ENCODE data around the gene RBM43. TPM values are rescaled to one million over a fixed set of nuclear protein-coding genes. Genes with fewer than 3 reads are reported as not detected.

The RBM43 gene
- total RNA-seq, 1 experiment from 2014 or later = 1.8 TPM

DNA sequence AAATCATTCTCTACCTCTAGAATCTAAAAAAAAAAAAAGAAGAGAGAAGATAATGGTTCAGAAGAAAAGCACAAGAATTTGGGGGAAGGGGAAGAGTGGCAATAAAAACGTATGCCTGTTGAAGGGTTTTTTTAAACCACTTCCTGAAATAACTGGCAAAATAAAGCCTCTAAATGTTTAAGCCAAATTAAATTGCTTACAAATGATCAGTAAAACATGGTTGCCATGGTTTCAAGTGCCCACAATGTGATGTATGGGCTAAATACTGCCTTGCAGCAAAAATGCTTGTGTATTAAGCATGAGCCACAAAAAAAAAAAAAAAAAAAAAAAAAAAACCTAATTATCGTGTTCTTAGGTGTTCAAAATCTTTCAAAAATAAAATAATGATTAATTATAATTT is 60.8 kb downstream of the RBM43 start:
- H2BK5ac ChIP-seq (ENCODE audit: insufficient read length, low read length) = no peak overlapping the region
- no peak overlapping the region for H3K9ac ChIP-seq (ENCODE audit: extremely low read depth, insufficient read length, low read length)
- peaks cover 5 to 8% (median 6%) of the 10 kb centered on the region in 3 experiments; a peak in 6 of 7 replicates for H3K36me3 Mint-ChIP-seq (ENCODE audit: insufficient read depth in 1 of 3, low read depth in 3 of 3)
- H3K27ac ChIP-seq (ENCODE audit: insufficient read length, low read depth, low read length) = no peak overlapping the region
- H4K5ac ChIP-seq (ENCODE audit: insufficient read length, low read depth, low read length) = no peak overlapping the region
- H3K23ac ChIP-seq (ENCODE audit: insufficient read length, low read depth, low read length) = no peak overlapping the region
- WGBS (ENCODE audit: extremely low coverage, insufficient read length, low lambda C conversion rate) = no CpG with 5 or more reads among the region's 2 CpGs
- H3T11ph ChIP-seq (ENCODE audit: low read length) = no peak overlapping the region
- no peak overlapping the region for H4K91ac ChIP-seq (ENCODE audit: insufficient read length, low read depth, low read length)
- H2BK15ac ChIP-seq (ENCODE audit: low read depth, low read length) = no peak overlapping the region
- H2BK12ac ChIP-seq (ENCODE audit: insufficient read length, low read depth, low read length) = no peak overlapping the region
- H3K18ac ChIP-seq (ENCODE audit: insufficient read length, low read depth, low read length) = no peak overlapping the region
- no peaks in the 10 kb centered on the region for H3K23me2 ChIP-seq (ENCODE audit: insufficient read length, low read depth, low read length, poor library complexity, severe bottlenecking)
- no peaks in the 10 kb centered on the region for H3K9me3 ChIP-seq (ENCODE audit: control insufficient read depth, low read depth, low read length)
- H3K27ac Mint-ChIP-seq = no peak overlapping the region
- no peak overlapping the region for H2BK120ac ChIP-seq (ENCODE audit: low read depth, low read length, poor library complexity, severe bottlenecking)
- DNase-seq = no peak
- H3K4ac ChIP-seq (ENCODE audit: low read depth, low read length) = no peak overlapping the region
- peaks cover 6% of the 10 kb centered on the region in 2 experiments for H3K4me1 Mint-ChIP-seq
- no peaks in the 10 kb centered on the region for H3K79me2 ChIP-seq (ENCODE audit: insufficient read depth, low read length)
- H3K56ac ChIP-seq (ENCODE audit: insufficient read length, low read depth, low read length) = no peak overlapping the region
- H3K4me1 ChIP-seq (ENCODE audit: insufficient read depth, low read length) = no peaks in the 10 kb centered on the region
- TF ChIP-seq, protein P1, sequence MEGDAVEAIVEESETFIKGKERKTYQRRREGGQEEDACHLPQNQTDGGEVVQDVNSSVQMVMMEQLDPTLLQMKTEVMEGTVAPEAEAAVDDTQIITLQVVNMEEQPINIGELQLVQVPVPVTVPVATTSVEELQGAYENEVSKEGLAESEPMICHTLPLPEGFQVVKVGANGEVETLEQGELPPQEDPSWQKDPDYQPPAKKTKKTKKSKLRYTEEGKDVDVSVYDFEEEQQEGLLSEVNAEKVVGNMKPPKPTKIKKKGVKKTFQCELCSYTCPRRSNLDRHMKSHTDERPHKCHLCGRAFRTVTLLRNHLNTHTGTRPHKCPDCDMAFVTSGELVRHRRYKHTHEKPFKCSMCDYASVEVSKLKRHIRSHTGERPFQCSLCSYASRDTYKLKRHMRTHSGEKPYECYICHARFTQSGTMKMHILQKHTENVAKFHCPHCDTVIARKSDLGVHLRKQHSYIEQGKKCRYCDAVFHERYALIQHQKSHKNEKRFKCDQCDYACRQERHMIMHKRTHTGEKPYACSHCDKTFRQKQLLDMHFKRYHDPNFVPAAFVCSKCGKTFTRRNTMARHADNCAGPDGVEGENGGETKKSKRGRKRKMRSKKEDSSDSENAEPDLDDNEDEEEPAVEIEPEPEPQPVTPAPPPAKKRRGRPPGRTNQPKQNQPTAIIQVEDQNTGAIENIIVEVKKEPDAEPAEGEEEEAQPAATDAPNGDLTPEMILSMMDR (conservative IDR thresholded peaks at IDR 0.05) = no peak
- peaks cover 6 to 8% of the 10 kb centered on the region in 2 experiments; a peak in 3 of 5 replicates for H3K9me3 Mint-ChIP-seq
- H3K27me3 ChIP-seq (ENCODE audit: insufficient read depth, low read length) = no peaks in the 10 kb centered on the region
- no peak overlapping the region for H3K14ac ChIP-seq (ENCODE audit: insufficient read depth, low read length)
- no peak overlapping the region for H3K4me2 ChIP-seq (ENCODE audit: insufficient read depth, insufficient read length, low read length)
- no peaks in the 10 kb centered on the region; the same call in 1 of the 2 replicates for H3K27me3 Mint-ChIP-seq (ENCODE audit: low read depth)
- H2AK5ac ChIP-seq (ENCODE audit: insufficient read length, low read length) = no peak overlapping the region
- H4K8ac ChIP-seq (replicated peaks; ENCODE audit: insufficient read length, low read depth, low read length) = no peak overlapping the region
- no peak overlapping the region for H2AFZ ChIP-seq (ENCODE audit: low read length)
- no peaks in the 10 kb centered on the region for H4K20me1 ChIP-seq (ENCODE audit: control insufficient read depth, insufficient read depth, insufficient read length)
- H3K4me3 Mint-ChIP-seq = no peak overlapping the region
- H3K79me1 ChIP-seq (ENCODE audit: insufficient read depth, low read depth, low read length, poor library complexity, severe bottlenecking) = no peaks in the 10 kb centered on the region
- no peak overlapping the region for H2BK20ac ChIP-seq (ENCODE audit: low read depth, low read length, poor library complexity, severe bottlenecking)
